ENCODE measurements around the gene ZACN.

- TF ChIP-seq CTCF (IDR thresholded peaks at IDR 0.05; ENCODE audit: insufficient read depth, low read length, poor library complexity, severe bottlenecking) (no peak), EZH2phosphoT487 (conservative IDR thresholded peaks at IDR 0.05; ENCODE audit: low read length) (no peak)
Measured at GRCh38 chr17:76085731-76086366, 6.9 kb downstream of the ZACN start.
